ENCODE measurements around the gene SEMA5A. TPM values are rescaled to one million over a fixed set of nuclear protein-coding genes. Genes with fewer than 3 reads are reported as not detected.

Gene SEMA5A
- total RNA-seq, 2 experiments from 2014 or later = not detected

GRCh38 chr5:9454491-9454890, 91.4 kb downstream of the SEMA5A start:
- no peaks in the 10 kb centered on the region for H3K4me1 Mint-ChIP-seq (ENCODE audit: low read depth)

GRCh38 chr5:9454012-9454481, 91.8 kb downstream of the SEMA5A start:
- intact Hi-C loops (cut with micrococcal nuclease) = no loop called here
- H3K36me3 Mint-ChIP-seq (ENCODE audit: low read depth) = peaks cover 1% of the 10 kb centered on the region
- H3K9me3 Mint-ChIP-seq = peaks cover 7% of the 10 kb centered on the region
- no peaks in the 10 kb centered on the region for H3K27me3 Mint-ChIP-seq (ENCODE audit: low read depth)
- DNase-seq = no peak
- H3K4me3 Mint-ChIP-seq = no peak overlapping the region
- CTCF ChIA-PET = interaction anchor here (0.6 kb wide), 1 partner anchor 1585 kb away, joined by 3 read pairs; the partner anchor contains the start of genes FASTKD3 and MTRR
- no peaks in the 10 kb centered on the region for H3K4me1 Mint-ChIP-seq (ENCODE audit: low read depth)
- no peak overlapping the region for H3K27ac Mint-ChIP-seq

More at GRCh38 chr5:9454491-9454890, 91.4 kb downstream of the SEMA5A start:
- H3K4me3 Mint-ChIP-seq = no peak overlapping the region
- peaks cover 1% of the 10 kb centered on the region for H3K36me3 Mint-ChIP-seq (ENCODE audit: low read depth)
- H3K27ac Mint-ChIP-seq = no peak overlapping the region
- intact Hi-C loops (cut with micrococcal nuclease) = no loop called here
- no peak for DNase-seq
- H3K9me3 Mint-ChIP-seq = peaks cover 4% of the 10 kb centered on the region
- H3K27me3 Mint-ChIP-seq (ENCODE audit: low read depth) = no peaks in the 10 kb centered on the region
- CTCF ChIA-PET = interaction anchor here (0.6 kb wide), 1 partner anchor 1586 kb away, joined by 3 read pairs; the partner anchor contains the start of genes FASTKD3 and MTRR

GRCh38 chr5:9453480-9454011, 92.3 kb downstream of the SEMA5A start:
- Mint-ChIP-seq H3K4me1 (ENCODE audit: low read depth) (no peaks in the 10 kb centered on the region), H3K36me3 (ENCODE audit: low read depth) (peaks cover 1% of the 10 kb centered on the region), H3K27me3 (ENCODE audit: low read depth) (no peaks in the 10 kb centered on the region), H3K9me3 (peaks cover 11% of the 10 kb centered on the region), H3K4me3 (no peak overlapping the region), H3K27ac (no peak overlapping the region)
- intact Hi-C loops (cut with micrococcal nuclease) = no loop called here
- CTCF ChIA-PET = interaction anchor here (0.6 kb wide), 1 partner anchor 1585 kb away, joined by 3 read pairs; the partner anchor contains the start of genes FASTKD3 and MTRR
- DNase-seq = no peak

- H3K27ac Mint-ChIP-seq = no peak overlapping the region
- H3K27me3 Mint-ChIP-seq (ENCODE audit: low read depth) = no peaks in the 10 kb centered on the region
- H3K4me1 Mint-ChIP-seq (ENCODE audit: low read depth) = no peaks in the 10 kb centered on the region
- H3K9me3 Mint-ChIP-seq = peaks cover 8% of the 10 kb centered on the region
- CTCF ChIA-PET = no interaction called here
- H3K4me3 Mint-ChIP-seq = no peak overlapping the region
- no peak for DNase-seq
- intact Hi-C loops (cut with micrococcal nuclease) = no loop called here
- H3K36me3 Mint-ChIP-seq (ENCODE audit: low read depth) = no peaks in the 10 kb centered on the region
Measured at GRCh38 chr5:9452181-9452580, 93.7 kb downstream of the SEMA5A start.

GRCh38 chr5:9451037-9451436, 94.8 kb downstream of the SEMA5A start:
- CTCF ChIA-PET = no interaction called here
- intact Hi-C loops (cut with micrococcal nuclease) = no loop called here
- Mint-ChIP-seq H3K4me1 (ENCODE audit: low read depth) (no peaks in the 10 kb centered on the region), H3K9me3 (peaks cover 8% of the 10 kb centered on the region), H3K27ac (no peak overlapping the region), H3K27me3 (ENCODE audit: low read depth) (no peaks in the 10 kb centered on the region), H3K36me3 (ENCODE audit: low read depth) (no peaks in the 10 kb centered on the region), H3K4me3 (no peak overlapping the region)
- DNase-seq = no peak

- Mint-ChIP-seq H3K4me3 (no peak overlapping the region), H3K27me3 (ENCODE audit: low read depth) (no peaks in the 10 kb centered on the region), H3K27ac (no peak overlapping the region), H3K9me3 (peaks cover 8% of the 10 kb centered on the region), H3K4me1 (ENCODE audit: low read depth) (no peaks in the 10 kb centered on the region), H3K36me3 (ENCODE audit: low read depth) (no peaks in the 10 kb centered on the region)
- CTCF ChIA-PET = no interaction called here
- no peak for DNase-seq
- intact Hi-C loops (cut with micrococcal nuclease) = no loop called here
Measured at GRCh38 chr5:9447691-9448090, 98.2 kb downstream of the SEMA5A start.

GRCh38 chr5:9445826-9446388, 100.0 kb downstream of the SEMA5A start:
- H3K9me3 Mint-ChIP-seq = peaks cover 12% of the 10 kb centered on the region
- no peak for DNase-seq
- no peaks in the 10 kb centered on the region for H3K27me3 Mint-ChIP-seq (ENCODE audit: low read depth)
- intact Hi-C loops (cut with micrococcal nuclease) = no loop called here
- H3K36me3 Mint-ChIP-seq (ENCODE audit: low read depth) = no peaks in the 10 kb centered on the region
- H3K4me3 Mint-ChIP-seq = no peak overlapping the region
- no peaks in the 10 kb centered on the region for H3K4me1 Mint-ChIP-seq (ENCODE audit: low read depth)
- H3K27ac Mint-ChIP-seq = no peak overlapping the region
- CTCF ChIA-PET = no interaction called here

- Mint-ChIP-seq H3K27ac (no peak overlapping the region), H3K36me3 (ENCODE audit: low read depth) (no peaks in the 10 kb centered on the region), H3K9me3 (peaks cover 12% of the 10 kb centered on the region), H3K4me1 (ENCODE audit: low read depth) (no peaks in the 10 kb centered on the region), H3K4me3 (no peak overlapping the region), H3K27me3 (ENCODE audit: low read depth) (no peaks in the 10 kb centered on the region)
- CTCF ChIA-PET = no interaction called here
- DNase-seq = no peak
- intact Hi-C loops (cut with micrococcal nuclease) = no loop called here
Measured at GRCh38 chr5:9444346-9444745, 101.5 kb downstream of the SEMA5A start.

- Mint-ChIP-seq H3K9me3 (peaks cover 4% of the 10 kb centered on the region), H3K27me3 (ENCODE audit: low read depth) (no peaks in the 10 kb centered on the region), H3K36me3 (ENCODE audit: low read depth) (no peaks in the 10 kb centered on the region), H3K27ac (no peak overlapping the region), H3K4me1 (ENCODE audit: low read depth) (no peaks in the 10 kb centered on the region), H3K4me3 (no peak overlapping the region)
- CTCF ChIA-PET = no interaction called here
- DNase-seq = no peak
- intact Hi-C loops (cut with micrococcal nuclease) = no loop called here
Measured at GRCh38 chr5:9441610-9442009, 104.3 kb downstream of the SEMA5A start.

GRCh38 chr5:9440517-9440916, 105.4 kb downstream of the SEMA5A start:
- Mint-ChIP-seq H3K36me3 (ENCODE audit: low read depth) (no peaks in the 10 kb centered on the region), H3K4me1 (ENCODE audit: low read depth) (no peaks in the 10 kb centered on the region), H3K27me3 (ENCODE audit: low read depth) (no peaks in the 10 kb centered on the region), H3K9me3 (peaks cover 4% of the 10 kb centered on the region), H3K4me3 (no peak overlapping the region), H3K27ac (no peak overlapping the region)
- CTCF ChIA-PET = no interaction called here
- intact Hi-C loops (cut with micrococcal nuclease) = no loop called here
- no peak for DNase-seq

- intact Hi-C loops (cut with micrococcal nuclease) = no loop called here
- no peak for DNase-seq
- CTCF ChIA-PET = no interaction called here
- no peaks in the 10 kb centered on the region for H3K36me3 Mint-ChIP-seq (ENCODE audit: low read depth)
- peaks cover 4% of the 10 kb centered on the region for H3K9me3 Mint-ChIP-seq
- H3K27ac Mint-ChIP-seq = no peak overlapping the region
- no peaks in the 10 kb centered on the region for H3K27me3 Mint-ChIP-seq (ENCODE audit: low read depth)
- H3K4me1 Mint-ChIP-seq (ENCODE audit: low read depth) = no peaks in the 10 kb centered on the region
- no peak overlapping the region for H3K4me3 Mint-ChIP-seq
Measured at GRCh38 chr5:9439531-9440292, 106.2 kb downstream of the SEMA5A start.

- H3K27ac Mint-ChIP-seq = no peak overlapping the region
- CTCF ChIA-PET = no interaction called here
- no peak overlapping the region for H3K4me3 Mint-ChIP-seq
- no peak for DNase-seq
- H3K9me3 Mint-ChIP-seq = peaks cover 4% of the 10 kb centered on the region
- no peaks in the 10 kb centered on the region for H3K4me1 Mint-ChIP-seq (ENCODE audit: low read depth)
- H3K36me3 Mint-ChIP-seq (ENCODE audit: low read depth) = no peaks in the 10 kb centered on the region
- no peaks in the 10 kb centered on the region for H3K27me3 Mint-ChIP-seq (ENCODE audit: low read depth)
- intact Hi-C loops (cut with micrococcal nuclease) = no loop called here
Measured at GRCh38 chr5:9438596-9439354, 107.1 kb downstream of the SEMA5A start.
